Lung (tissue), 12 donors: Measurements from ENCODE around the gene PI4K2A. TPM values are rescaled to one million over a fixed set of nuclear protein-coding genes. Genes with fewer than 3 reads are reported as not detected.
A peak's percentile ranks its signal among the peaks of the same experiment; 100 is the strongest.
"Not testable (repeated sequence)": the region's sequence is repeated elsewhere in the genome, so short reads cannot be mapped to it uniquely, and the experiment has no call there.

Experiments
- ATAC-seq: fragments of 200-7000 bp; cut with Tn5 transposase; one replicate; pipeline ENCODE4 v1.9.1; 2020; ENCODE audit warnings: moderate number of reproducible peaks; ENCODE audit not compliant: insufficient read depth, low FRiP score
- DNase-seq, 3 donors: peaks; one replicate each; pipeline ENCODE4 v3.0.0-alpha.2; 2013 to 2017
- H3K27ac ChIP-seq, 2 donors: one replicate each; pipeline ENCODE4 v1.5.1; 2013; ENCODE audit warnings: mild to moderate bottlenecking in 2 of 2, moderate library complexity in 2 of 2, control low read depth in 1 of 2, inconsistent platforms in 1 of 2, low read depth in 1 of 2, low read length in 1 of 2
- H3K27me3 ChIP-seq, 3 donors: one replicate each; pipeline ENCODE4 v1.5.1; 2013; ENCODE audit warnings: low read length in 2 of 3; ENCODE audit not compliant: control insufficient read depth in 3 of 3, insufficient read depth in 3 of 3
- H3K36me3 ChIP-seq, 4 donors: one replicate each; pipeline ENCODE4 v1.5.1; 2013; ENCODE audit warnings: low read length in 4 of 4, mild to moderate bottlenecking in 1 of 4, moderate library complexity in 1 of 4; ENCODE audit not compliant: control insufficient read depth in 4 of 4, insufficient read depth in 4 of 4
- H3K4me1 ChIP-seq, 5 donors: one replicate each; pipeline ENCODE4 v1.5.1; 2013; ENCODE audit warnings: low read length in 5 of 5, mild to moderate bottlenecking in 2 of 5, moderate library complexity in 1 of 5; ENCODE audit not compliant: control insufficient read depth in 5 of 5, insufficient read depth in 5 of 5
- H3K4me3 ChIP-seq: one replicate; pipeline ENCODE4 v1.5.1; 2013; ENCODE audit warnings: mild to moderate bottlenecking, control low read depth, moderate library complexity
- H3K9ac ChIP-seq, 2 donors: one replicate each; pipeline ENCODE4 v1.5.1; 2013; ENCODE audit warnings: low read length in 2 of 2, control low read depth in 1 of 2; ENCODE audit not compliant: insufficient read depth in 1 of 2
- H3K9me3 ChIP-seq, 4 donors: one replicate each; pipeline ENCODE4 v1.5.1; 2013; ENCODE audit warnings: low read length in 3 of 4, mild to moderate bottlenecking in 1 of 4, moderate library complexity in 1 of 4; ENCODE audit not compliant: control insufficient read depth in 4 of 4, insufficient read depth in 3 of 4
- WGBS, 2 donors: extraction: QIAGEN DNeasy Blood & Tissue Kit; methylation state at CpG; one replicate each; pipeline ENCODE4 v1.1.7; 2013; 5-methylcytosine and 5-hydroxymethylcytosine counted together
- polyA plus RNA-seq, 2 donors: library from polyadenylated mRNA; stranded (reverse); fragments of 200-250 nt; gene quantifications; one replicate each; pipeline ENCODE4 v1.2.1, GENCODE V29; 2013
- total RNA-seq, 2 donors: library from RNA; depleted of rRNA in 1 of 2; stranded (reverse); fragments of >200 nt in 1 of 2; gene quantifications; one replicate each; pipeline ENCODE4 v1.2.1, GENCODE V29; 2014 to 2021
- TF ChIP-seq, protein P1 (sequence below): IDR thresholded peaks from 2 replicates; pipeline ENCODE4 v1.5.1; 2012; ENCODE audit warnings: mild to moderate bottlenecking; ENCODE audit errors: control extremely low read depth, extremely low read depth
- donor health status: control.
- donor health status: control.
- donor health status: Bipolar disorder and iron deficiency.
- donor health status: healthy.
- donor health status: DM: yes; HTN: yes; CAD: no.

Gene PI4K2A
- total and polyA plus RNA-seq, 4 donors = 12.3 to 22.4 (median 14.8) TPM

DNA sequence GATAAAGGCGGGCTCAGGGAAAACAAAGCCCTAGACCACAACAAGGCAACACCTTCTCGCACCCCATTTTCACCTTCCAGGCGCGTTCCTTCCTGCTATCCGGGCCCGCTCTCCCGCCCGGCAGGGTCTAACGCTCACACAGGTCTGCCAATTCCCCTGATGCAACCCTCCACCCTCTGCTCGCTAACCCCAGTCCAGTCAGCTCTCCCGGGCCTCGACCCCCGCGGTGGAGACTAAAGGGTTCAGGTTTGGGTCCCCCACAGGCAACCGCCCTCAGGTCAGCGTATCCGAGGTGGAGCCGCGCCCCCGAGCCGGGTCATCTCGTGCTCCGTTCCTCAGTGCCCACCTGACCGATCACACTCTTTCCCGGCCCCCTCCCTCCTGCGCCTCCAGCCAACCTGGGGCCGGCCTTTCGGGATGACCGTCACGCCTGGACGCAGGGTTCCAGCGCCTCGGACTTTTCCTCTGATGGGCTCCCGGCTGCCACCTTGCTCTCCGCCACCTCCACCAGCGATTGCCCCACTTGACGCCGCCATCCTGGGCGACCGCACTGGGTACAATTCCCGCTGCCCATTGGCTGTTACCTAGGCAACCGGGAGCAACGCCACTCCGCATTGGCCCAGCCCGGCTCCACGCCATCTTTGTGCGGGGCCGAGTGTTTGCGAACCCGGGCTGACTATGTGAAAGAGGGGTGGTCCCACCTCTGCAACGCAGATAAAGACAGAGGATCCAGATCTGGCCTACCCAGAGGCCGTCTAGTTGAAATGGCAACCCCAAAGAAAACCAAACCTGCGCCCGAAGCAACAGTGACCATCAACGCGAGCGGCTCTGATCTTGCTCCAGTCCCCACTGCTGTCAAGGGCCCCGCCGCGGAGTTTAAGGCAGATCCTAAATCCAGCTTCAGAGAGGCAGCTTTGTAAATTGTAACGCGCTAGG lies 7.3 kb upstream of the PI4K2A start, which contains the start of gene MORN4:
MORN4 (minus strand) TSS at position 552 of the 936 bp plus-strand sequence. CDS start 13,847 bp downstream, outside the sequence.
- Histone ChIP-seq H3K27ac (peak within 1 kb of the TSS; percentile 43 to 51), H3K9ac (peak within 1 kb of the TSS; percentile 25 to 45)
- peak; percentile 98 for ATAC-seq

DNA sequence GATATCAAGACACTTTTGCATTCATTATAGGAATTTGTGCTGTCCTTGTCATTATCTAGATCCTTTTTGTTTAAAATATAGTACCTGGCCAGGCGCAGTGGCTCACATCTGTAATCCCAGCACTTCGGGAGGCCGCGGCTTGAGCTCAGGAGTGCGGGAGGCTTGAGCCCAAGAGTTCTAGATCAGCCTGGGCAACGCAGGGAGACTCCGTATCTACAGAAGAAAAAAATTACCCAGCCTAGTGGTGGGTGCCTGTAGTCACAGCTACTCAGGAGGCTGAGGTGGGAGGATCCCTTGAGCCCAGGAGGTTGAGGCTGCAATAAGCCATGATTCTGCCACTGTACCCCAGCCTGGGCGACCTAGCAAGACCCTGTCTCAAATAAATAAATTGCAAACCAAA lies 6.5 kb upstream of the PI4K2A start:
- DNase-seq = peak in 1 of 3 donors; percentile 12
- Histone ChIP-seq H3K27me3 (no peaks in the 10 kb centered on the region), H3K27ac (peak overlapping the region in 1 of 2 donors; percentile 43)

More for the DNA sequence above, 7.3 kb upstream of the PI4K2A start, which contains the start of gene MORN4:
- Histone ChIP-seq H3K27me3 (no peaks in the 10 kb centered on the region), H3K9me3 (no peaks in the 10 kb centered on the region), H3K4me1 (peaks cover 0 to 10% (median 0%) of the 10 kb centered on the region in 5 donors), H3K36me3 (peaks cover 0 to 4% (median 0%) of the 10 kb centered on the region in 4 donors), H3K4me3 (peak within 1 kb of the TSS; percentile 74)
- TF ChIP-seq, protein P1, sequence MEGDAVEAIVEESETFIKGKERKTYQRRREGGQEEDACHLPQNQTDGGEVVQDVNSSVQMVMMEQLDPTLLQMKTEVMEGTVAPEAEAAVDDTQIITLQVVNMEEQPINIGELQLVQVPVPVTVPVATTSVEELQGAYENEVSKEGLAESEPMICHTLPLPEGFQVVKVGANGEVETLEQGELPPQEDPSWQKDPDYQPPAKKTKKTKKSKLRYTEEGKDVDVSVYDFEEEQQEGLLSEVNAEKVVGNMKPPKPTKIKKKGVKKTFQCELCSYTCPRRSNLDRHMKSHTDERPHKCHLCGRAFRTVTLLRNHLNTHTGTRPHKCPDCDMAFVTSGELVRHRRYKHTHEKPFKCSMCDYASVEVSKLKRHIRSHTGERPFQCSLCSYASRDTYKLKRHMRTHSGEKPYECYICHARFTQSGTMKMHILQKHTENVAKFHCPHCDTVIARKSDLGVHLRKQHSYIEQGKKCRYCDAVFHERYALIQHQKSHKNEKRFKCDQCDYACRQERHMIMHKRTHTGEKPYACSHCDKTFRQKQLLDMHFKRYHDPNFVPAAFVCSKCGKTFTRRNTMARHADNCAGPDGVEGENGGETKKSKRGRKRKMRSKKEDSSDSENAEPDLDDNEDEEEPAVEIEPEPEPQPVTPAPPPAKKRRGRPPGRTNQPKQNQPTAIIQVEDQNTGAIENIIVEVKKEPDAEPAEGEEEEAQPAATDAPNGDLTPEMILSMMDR = no peak
- peak; percentile 95 to 96 (median 95) for DNase-seq
- WGBS, 2 donors = 3 to 4% methylated on average over 62 of the region's 62 CpGs

DNA sequence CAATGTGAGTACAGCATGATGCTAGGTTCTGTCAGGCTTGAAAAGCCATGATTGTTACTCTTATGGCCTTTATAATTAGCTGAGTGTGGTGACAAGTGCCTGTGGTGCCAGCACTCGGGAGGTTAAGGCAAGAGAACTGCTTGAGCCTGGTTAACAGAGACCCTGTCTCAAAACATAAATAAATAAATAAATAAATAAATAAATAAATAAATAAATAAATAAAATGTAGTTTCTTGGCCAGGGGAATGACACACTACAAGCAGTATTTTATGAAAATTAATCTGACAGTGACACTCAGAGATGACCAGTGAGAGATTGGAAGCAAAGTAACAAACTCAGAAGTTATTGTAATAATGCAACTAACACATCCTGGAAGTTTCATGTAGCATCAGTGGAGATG lies 4.9 kb upstream of the PI4K2A start:
- peaks cover 0 to 10% (median 0%) of the 10 kb centered on the region in 5 donors for H3K4me1 ChIP-seq
- DNase-seq (no peak), ATAC-seq (no peak)
- 92 to 95% methylated on average over 1 of the region's 1 CpG for WGBS, 2 donors
- no peak overlapping the region for H3K4me3 ChIP-seq
- H3K9me3 ChIP-seq = no peaks in the 10 kb centered on the region
- TF ChIP-seq, protein P1 = no peak
- no peaks in the 10 kb centered on the region for H3K27me3 ChIP-seq
- no peak overlapping the region for H3K27ac ChIP-seq
- H3K9ac ChIP-seq = no peak overlapping the region
- no peaks in the 10 kb centered on the region for H3K36me3 ChIP-seq

More for the DNA sequence above, 6.5 kb upstream of the PI4K2A start:
- TF ChIP-seq, protein P1 = no peak
- Histone ChIP-seq H3K4me1 (peaks cover 0 to 10% (median 0%) of the 10 kb centered on the region in 5 donors), H3K9me3 (no peaks in the 10 kb centered on the region), H3K4me3 (no peak overlapping the region), H3K36me3 (peaks cover 0 to 4% (median 0%) of the 10 kb centered on the region in 4 donors), H3K9ac (peak overlapping the region in 1 of 2 donors; percentile 27)
- ATAC-seq = no peak
- 85 to 90% methylated on average over 8 of the region's 8 CpGs for WGBS, 2 donors

DNA sequence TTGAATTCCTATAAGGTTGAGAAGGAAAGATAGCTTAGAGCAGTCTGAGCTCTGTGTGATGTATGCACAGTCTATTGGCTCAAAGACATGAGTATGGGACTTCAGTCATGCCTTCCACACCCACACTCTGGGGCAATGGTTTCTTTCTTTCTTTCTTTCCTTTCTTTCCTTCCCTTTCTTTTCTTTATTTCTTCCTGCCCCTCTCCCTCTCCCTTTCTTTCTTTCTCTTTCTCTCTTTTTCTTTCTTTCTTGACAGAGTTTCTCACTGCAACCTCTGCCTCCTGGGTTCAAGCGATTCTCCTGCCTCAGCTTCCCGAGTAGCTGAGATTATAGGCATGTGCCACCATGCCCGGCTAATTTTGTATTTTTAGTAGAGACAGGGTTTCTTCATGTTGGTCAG lies 1.4 kb upstream of the PI4K2A start:
- not testable (repeated sequence) for H3K9me3 ChIP-seq, H3K9ac ChIP-seq, DNase-seq, H3K27ac ChIP-seq, ATAC-seq, H3K27me3 ChIP-seq, H3K4me3 ChIP-seq, H3K36me3 ChIP-seq
- H3K4me1 ChIP-seq = peaks cover 0 to 12% (median 5%) of the 10 kb centered on the region in 5 donors
- WGBS, 2 donors = 94 to 95% methylated on average over 3 of the region's 3 CpGs
